Astrocyte (in vitro differentiated cells and primary cell): Measurements from ENCODE around the gene YPEL3. TPM values are rescaled to one million over a fixed set of nuclear protein-coding genes. Genes with fewer than 3 reads are reported as not detected.

ENCODE experiments used
- DNase-seq: peaks from one replicate; pipeline ENCODE4 v3.0.0-alpha.2; 2010; ENCODE audit warnings: low read depth
- FAIRE-seq: peaks from 2 replicates; lab custom pipeline; 2011; peaks lifted over from hg19 to GRCh38; lab: Jason Lieb, UNC
- H2AFZ ChIP-seq: 2 replicates; pipeline ENCODE4 v1.6.0; 2012; ENCODE audit warnings: low read depth, low read length, inconsistent platforms
- H3K27ac ChIP-seq: 2 replicates; pipeline ENCODE4 v1.5.1; 2011; ENCODE audit warnings: low read depth, low read length, inconsistent platforms
- H3K27me3 ChIP-seq: 2 replicates; pipeline ENCODE4 v1.6.0; 2011; ENCODE audit warnings: low read length, inconsistent platforms; ENCODE audit not compliant: insufficient read depth
- H3K36me3 ChIP-seq: 2 replicates; pipeline ENCODE4 v1.5.1; 2011; ENCODE audit warnings: low read length, inconsistent platforms; ENCODE audit not compliant: insufficient read depth
- H3K4me1 ChIP-seq: 2 replicates; pipeline ENCODE4 v1.5.1; 2011; ENCODE audit warnings: low read length, inconsistent platforms; ENCODE audit not compliant: insufficient read depth
- H3K4me2 ChIP-seq: 2 replicates; pipeline ENCODE4 v1.6.0; 2012; ENCODE audit warnings: low read length, inconsistent platforms
- H3K4me3 ChIP-seq: 2 replicates; pipeline ENCODE4 v1.5.1; 2011; ENCODE audit warnings: low read depth, mild to moderate bottlenecking, low read length, inconsistent platforms; ENCODE audit not compliant: insufficient read depth
- H3K79me2 ChIP-seq: 2 replicates; pipeline ENCODE4 v1.6.0; 2012; ENCODE audit warnings: mild to moderate bottlenecking, low read length, inconsistent platforms; ENCODE audit not compliant: insufficient read depth
- H3K9ac ChIP-seq: 2 replicates; pipeline ENCODE4 v1.6.0; 2012; ENCODE audit warnings: mild to moderate bottlenecking, low read length, inconsistent platforms
- H3K9me3 ChIP-seq: 2 replicates; pipeline ENCODE4 v1.5.1; 2012; ENCODE audit warnings: low read depth, mild to moderate bottlenecking, low read length, inconsistent platforms; ENCODE audit not compliant: insufficient read depth
- H4K20me1 ChIP-seq: 2 replicates; pipeline ENCODE4 v1.6.0; 2012; ENCODE audit warnings: low read length, inconsistent platforms; ENCODE audit not compliant: insufficient read depth
- H3K27ac Mint-ChIP-seq: one replicate; pipeline ENCODE4 v1.8.0; 2021; ENCODE audit warnings: mild to moderate bottlenecking, mixed read lengths; ENCODE audit not compliant: unreplicated experiment
- H3K27me3 Mint-ChIP-seq: one replicate; pipeline ENCODE4 v1.8.0; 2021; ENCODE audit warnings: low read depth, mixed read lengths; ENCODE audit not compliant: unreplicated experiment
- H3K36me3 Mint-ChIP-seq: one replicate; pipeline ENCODE4 v1.8.0; 2021; ENCODE audit warnings: low read depth, mixed read lengths; ENCODE audit not compliant: unreplicated experiment
- H3K4me1 Mint-ChIP-seq: one replicate; pipeline ENCODE4 v1.8.0; 2021; ENCODE audit warnings: low read depth, mixed read lengths; ENCODE audit not compliant: unreplicated experiment
- H3K4me3 Mint-ChIP-seq: one replicate; pipeline ENCODE4 v1.8.0; 2021; ENCODE audit warnings: mild to moderate bottlenecking, moderate library complexity, mixed read lengths; ENCODE audit not compliant: unreplicated experiment
- H3K9me3 Mint-ChIP-seq: one replicate; pipeline ENCODE4 v1.8.0; 2021; ENCODE audit warnings: mild to moderate bottlenecking, mixed read lengths; ENCODE audit not compliant: unreplicated experiment
- EZH2 ChIP-seq: IDR thresholded peaks from 2 replicates; pipeline ENCODE4 v1.6.1; 2012; ENCODE audit warnings: mild to moderate bottlenecking, low read length, inconsistent platforms; ENCODE audit not compliant: insufficient read depth
- total RNA-seq: library from RNA; stranded (reverse); gene quantifications from 2 replicates; pipeline ENCODE4 v1.2.1, GENCODE V29; 2021
- TF ChIP-seq, protein P1 (sequence below): IDR thresholded peaks from 2 replicates; pipeline ENCODE4 v1.5.1; 2011; ENCODE audit warnings: low read depth, mild to moderate bottlenecking, inconsistent platforms, low read length, moderate library complexity; ENCODE audit not compliant: insufficient read depth

YPEL3 gene
- total RNA-seq, 1 donor from 2014 or later, result 20.5 TPM

GRCh38 chr16:30091474-30092372 lies 4.3 kb downstream of the YPEL3 start, which contains the start of gene TBX6:
TBX6 (minus strand) TSS chr16:30091924; CDS start chr16:30091193, 731 bp downstream.
- Histone ChIP-seq H2AFZ (peak within 1 kb of the TSS; percentile 87), H3K4me3 (peak within 1 kb of the TSS; percentile 58), H3K27me3 (no peaks in the 10 kb centered on the region), H3K36me3 (no peaks in the 10 kb centered on the region), H3K79me2 (peaks cover 3% of the 10 kb centered on the region), H3K4me2 (peak within 1 kb of the TSS; percentile 93), H3K9me3 (peaks cover 2% of the 10 kb centered on the region), H3K9ac (peak within 1 kb of the TSS; percentile 72), H3K4me1 (peaks cover 26% of the 10 kb centered on the region), H4K20me1 (no peaks in the 10 kb centered on the region), H3K27ac (no peak within 1 kb of the TSS)
- H3K9me3 Mint-ChIP-seq, result peaks cover 2% of the 10 kb centered on the region
- TF ChIP-seq, protein P1, sequence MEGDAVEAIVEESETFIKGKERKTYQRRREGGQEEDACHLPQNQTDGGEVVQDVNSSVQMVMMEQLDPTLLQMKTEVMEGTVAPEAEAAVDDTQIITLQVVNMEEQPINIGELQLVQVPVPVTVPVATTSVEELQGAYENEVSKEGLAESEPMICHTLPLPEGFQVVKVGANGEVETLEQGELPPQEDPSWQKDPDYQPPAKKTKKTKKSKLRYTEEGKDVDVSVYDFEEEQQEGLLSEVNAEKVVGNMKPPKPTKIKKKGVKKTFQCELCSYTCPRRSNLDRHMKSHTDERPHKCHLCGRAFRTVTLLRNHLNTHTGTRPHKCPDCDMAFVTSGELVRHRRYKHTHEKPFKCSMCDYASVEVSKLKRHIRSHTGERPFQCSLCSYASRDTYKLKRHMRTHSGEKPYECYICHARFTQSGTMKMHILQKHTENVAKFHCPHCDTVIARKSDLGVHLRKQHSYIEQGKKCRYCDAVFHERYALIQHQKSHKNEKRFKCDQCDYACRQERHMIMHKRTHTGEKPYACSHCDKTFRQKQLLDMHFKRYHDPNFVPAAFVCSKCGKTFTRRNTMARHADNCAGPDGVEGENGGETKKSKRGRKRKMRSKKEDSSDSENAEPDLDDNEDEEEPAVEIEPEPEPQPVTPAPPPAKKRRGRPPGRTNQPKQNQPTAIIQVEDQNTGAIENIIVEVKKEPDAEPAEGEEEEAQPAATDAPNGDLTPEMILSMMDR, result peak; percentile 36
- no peak for TF ChIP-seq EZH2
- H3K36me3 Mint-ChIP-seq, result peaks cover 12% of the 10 kb centered on the region
- DNase-seq (peak; percentile 65), FAIRE-seq (no peak)
- peak within 1 kb of the TSS; percentile 81 for H3K4me3 Mint-ChIP-seq
- H3K27me3 Mint-ChIP-seq, result no peaks in the 10 kb centered on the region
- no peak within 1 kb of the TSS for H3K27ac Mint-ChIP-seq
- H3K4me1 Mint-ChIP-seq, result peaks cover 14% of the 10 kb centered on the region

GRCh38 chr16:30090610-30091331 lies 5.2 kb downstream of the YPEL3 start:
- Mint-ChIP-seq H3K4me3 (peak overlapping the region; percentile 57), H3K27me3 (no peaks in the 10 kb centered on the region), H3K36me3 (peaks cover 14% of the 10 kb centered on the region), H3K4me1 (peaks cover 14% of the 10 kb centered on the region), H3K27ac (no peak overlapping the region), H3K9me3 (peaks cover 2% of the 10 kb centered on the region)
- Histone ChIP-seq H3K9ac (no peak overlapping the region), H3K27ac (no peak overlapping the region), H4K20me1 (no peaks in the 10 kb centered on the region), H3K4me1 (peaks cover 24% of the 10 kb centered on the region), H3K27me3 (no peaks in the 10 kb centered on the region), H3K79me2 (peaks cover 3% of the 10 kb centered on the region), H3K36me3 (no peaks in the 10 kb centered on the region), H3K4me3 (no peak overlapping the region), H3K9me3 (no peaks in the 10 kb centered on the region), H2AFZ (no peak overlapping the region), H3K4me2 (peak overlapping the region; percentile 14)
- no peak for DNase-seq
- FAIRE-seq, result no peak
- TF ChIP-seq, protein P1, result no peak
- no peak for TF ChIP-seq EZH2
